Suprapubic skin (tissue), 4 donors: Measurements from ENCODE around the gene HPX.

Source experiments
- POLR2A ChIP-seq, 2 donors: fragments of 450-650 bp; IDR thresholded peaks; one replicate each; pipeline ENCODE4 v1.6.1; 2017; ENCODE audit warnings: antibody characterized with exemption in 2 of 2, mild to moderate bottlenecking in 2 of 2, moderate library complexity in 2 of 2
- POLR2AphosphoS5 ChIP-seq, 3 donors: sonication (generic); formaldehyde crosslinking; IDR thresholded peaks; one replicate each; pipeline ENCODE4 v1.6.1; 2017; ENCODE audit warnings: antibody characterized with exemption in 3 of 3
- TF ChIP-seq, protein P1 (sequence below), 2 donors: fragments of 200-600 bp in 1 of 2; fragments of 450-650 bp in 1 of 2; sonication (generic) in 1 of 2; IDR thresholded peaks; one replicate each; pipeline ENCODE4 v1.5.1; 2016 to 2019; ENCODE audit warnings: antibody characterized with exemption in 2 of 2, mild to moderate bottlenecking in 1 of 2, moderate library complexity in 1 of 2

DNA sequence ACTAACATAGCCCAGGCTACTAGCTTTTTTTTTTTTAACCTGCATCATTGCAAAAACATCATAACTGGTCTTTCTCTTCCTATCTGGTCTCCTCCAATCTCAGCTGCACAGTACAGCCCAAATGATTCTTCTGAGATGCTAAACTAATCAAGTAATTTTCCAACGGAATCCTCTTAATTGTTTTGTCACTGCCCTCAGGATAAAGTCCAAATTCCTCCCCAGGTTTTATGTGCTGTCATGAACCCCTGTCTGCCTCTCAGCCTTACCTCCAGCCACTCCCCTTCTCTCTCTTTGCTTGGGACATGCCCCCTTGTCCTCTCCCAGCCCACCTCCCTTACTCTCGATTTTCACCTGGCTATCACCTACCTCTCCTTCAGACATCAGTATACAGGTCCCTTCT, 34.4 kb downstream of the HPX start:
- TF ChIP-seq, protein P1, sequence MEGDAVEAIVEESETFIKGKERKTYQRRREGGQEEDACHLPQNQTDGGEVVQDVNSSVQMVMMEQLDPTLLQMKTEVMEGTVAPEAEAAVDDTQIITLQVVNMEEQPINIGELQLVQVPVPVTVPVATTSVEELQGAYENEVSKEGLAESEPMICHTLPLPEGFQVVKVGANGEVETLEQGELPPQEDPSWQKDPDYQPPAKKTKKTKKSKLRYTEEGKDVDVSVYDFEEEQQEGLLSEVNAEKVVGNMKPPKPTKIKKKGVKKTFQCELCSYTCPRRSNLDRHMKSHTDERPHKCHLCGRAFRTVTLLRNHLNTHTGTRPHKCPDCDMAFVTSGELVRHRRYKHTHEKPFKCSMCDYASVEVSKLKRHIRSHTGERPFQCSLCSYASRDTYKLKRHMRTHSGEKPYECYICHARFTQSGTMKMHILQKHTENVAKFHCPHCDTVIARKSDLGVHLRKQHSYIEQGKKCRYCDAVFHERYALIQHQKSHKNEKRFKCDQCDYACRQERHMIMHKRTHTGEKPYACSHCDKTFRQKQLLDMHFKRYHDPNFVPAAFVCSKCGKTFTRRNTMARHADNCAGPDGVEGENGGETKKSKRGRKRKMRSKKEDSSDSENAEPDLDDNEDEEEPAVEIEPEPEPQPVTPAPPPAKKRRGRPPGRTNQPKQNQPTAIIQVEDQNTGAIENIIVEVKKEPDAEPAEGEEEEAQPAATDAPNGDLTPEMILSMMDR (IDR thresholded peaks at IDR 0.05) = no peak
- no peak for TF ChIP-seq POLR2A (IDR thresholded peaks at IDR 0.05)
- TF ChIP-seq POLR2AphosphoS5 (IDR thresholded peaks at IDR 0.05) = no peak
